ENCODE data around the gene RPIA. TPM values are rescaled to one million over a fixed set of nuclear protein-coding genes. Genes with fewer than 3 reads are reported as not detected.
A peak's percentile ranks its signal among the peaks of the same experiment; 100 is the strongest.

Gene RPIA
- total and polyA plus RNA-seq, 2 of the 4 experiments (the other 2 are of a cell fraction): 4.1 to 8.6 TPM

- TF ChIP-seq RAD21 (IDR thresholded peaks at IDR 0.05; ENCODE audit: low read length): no peak
- TF ChIP-seq RFX5 (IDR thresholded peaks at IDR 0.05; ENCODE audit: low read depth, low read length): no peak
These were observed 32.5 kb upstream of the RPIA start (continued) for GRCh38 chr2:88658881-88659537.

DNA sequence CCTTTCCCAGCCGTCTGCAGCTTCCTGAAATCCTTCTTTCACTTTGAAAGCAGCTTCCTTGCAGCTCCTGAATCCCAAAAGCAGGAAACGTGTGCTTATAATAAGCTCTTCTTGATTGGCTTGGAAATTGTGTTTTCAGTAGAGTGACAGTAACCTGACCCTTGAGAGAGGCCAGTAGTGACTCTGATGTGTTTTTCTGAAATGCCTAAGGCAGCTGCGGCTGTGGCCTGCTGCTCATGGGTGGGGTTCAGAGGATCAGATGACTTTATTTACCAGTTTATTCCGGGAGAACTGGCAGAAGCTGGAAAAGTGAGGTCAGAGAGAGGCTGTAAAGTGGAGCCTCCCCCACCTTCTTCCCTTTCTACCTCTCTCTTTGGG lies 31.9 kb upstream of the RPIA start:
- ChIA-PET POLR2A (ENCODE audit: unreplicated experiment) (no interaction called here), CTCF (interaction anchor here (0.5 to 1.9 kb wide), 4 partner anchors 10 to 79 kb away, joined by 3 to 4 read pairs (median 3); no protein-coding TSS in a partner anchor)
- H2BK15ac ChIP-seq (ENCODE audit: low read depth, low read length): 0 out of 3 replicates have a peak overlapping the region, but pooled peaks have one; percentile 8
- peak overlapping the region; percentile 66 for H2BK120ac ChIP-seq (ENCODE audit: low read depth, low read length)
- H3K9me1 ChIP-seq (ENCODE audit: insufficient read depth, low read length): no peaks in the 10 kb centered on the region; the same call in 1 of the 2 replicates
- H2AK5ac ChIP-seq (ENCODE audit: low read depth, low read length): no peak overlapping the region
- H3K18ac ChIP-seq (ENCODE audit: low read depth, low read length): peak overlapping the region; percentile 80
- H2AFZ ChIP-seq (replicated peaks; ENCODE audit: low read length, poor library complexity): peak overlapping the region; percentile 77
- intact Hi-C loops (cut with micrococcal nuclease): loop anchor here (2.0 to 5.0 kb wide), 2 partner anchors 33 to 57 kb away; partner anchors contain the start of gene EIF2AK3
- peak overlapping the region; percentile 2; the same call in 1 of the 2 replicates for H3K4me3 ChIP-seq (ENCODE audit: insufficient read depth, low read depth, low read length)
- DNase-seq (peak; percentile 71), ATAC-seq (ENCODE audit: low read depth) (peak; percentile 65)
- H3K79me1 ChIP-seq (ENCODE audit: low read depth in 1 of 2, low read length in 2 of 2): no peaks in the 10 kb centered on the region
- H3K27me3 ChIP-seq (ENCODE audit: control insufficient read depth, insufficient read depth, low read length): no peaks in the 10 kb centered on the region
- H3K4ac ChIP-seq (ENCODE audit: low read depth, low read length): peak overlapping the region; percentile 68; the same call in 1 of the 2 replicates
- no TSS peak for BruUV-seq (replicated peaks)
- peak overlapping the region; percentile 63 to 79; a peak in 3 of 4 replicates for H4K8ac ChIP-seq (ENCODE audit: low read depth in 2 of 2, low read length in 2 of 2)
- H2AK9ac ChIP-seq (replicated peaks; ENCODE audit: low read depth, low read length, poor library complexity): peak overlapping the region; percentile 33
- WGBS, 2 experiments (ENCODE audit: extremely low coverage in 2 of 2, insufficient read length in 1 of 2): 0% methylated on average over 1 of the region's 4 CpGs; no CpG with 5 or more reads in 1 of the 2 experiments
- no peaks in the 10 kb centered on the region for H3K9me3 ChIP-seq (ENCODE audit: control insufficient read depth, insufficient read depth, low read length)
- H3K14ac ChIP-seq (replicated peaks; ENCODE audit: low read depth, low read length): 0 out of 2 replicates have a peak overlapping the region, but pooled peaks have one; percentile 65
- no peak for TF ChIP-seq CEBPB (IDR thresholded peaks at IDR 0.05; ENCODE audit: low read depth, low read length)
- no peak for TF ChIP-seq CTCF (conservative IDR thresholded peaks at IDR 0.05; ENCODE audit: low read depth, low read length)
- H3K56ac ChIP-seq (ENCODE audit: extremely low read depth, insufficient read depth, low read length): 0 out of 2 replicates have a peak overlapping the region, but pooled peaks have one; percentile 13
- peak overlapping the region; percentile 82 for H3K4me2 ChIP-seq (ENCODE audit: low read depth, low read length)
- H4K5ac ChIP-seq (ENCODE audit: low read depth, low read length): peak overlapping the region; percentile 95
- peaks cover 10% of the 10 kb centered on the region for H3K4me1 ChIP-seq (ENCODE audit: control insufficient read depth, insufficient read depth, low read length)
- H3K23ac ChIP-seq (ENCODE audit: low read depth, low read length): peak overlapping the region; percentile 41; the same call in 1 of the 2 replicates
- no peaks in the 10 kb centered on the region for H3K36me3 ChIP-seq (ENCODE audit: control insufficient read depth, insufficient read depth, low read length)
- in situ Hi-C loops (cut with MboI; ENCODE audit: low sequenced_read_pairs): loop anchor here (25.0 kb wide), 2 partner anchors 472 to 597 kb away; partner anchors contain the start of genes KRCC1 and SMYD1
- H2BK5ac ChIP-seq (ENCODE audit: low read depth, low read length, poor library complexity, severe bottlenecking): peak overlapping the region; percentile 68
- H2BK20ac ChIP-seq (ENCODE audit: low read depth, low read length): peak overlapping the region; percentile 8; the same call in 1 of the 2 replicates
- H4K20me1 ChIP-seq (ENCODE audit: insufficient read depth, low read length): no peaks in the 10 kb centered on the region
- peak overlapping the region; percentile 43 for H3K9ac ChIP-seq (ENCODE audit: low read depth, low read length)
- peak overlapping the region; percentile 50; the same call in 1 of the 2 replicates for H4K91ac ChIP-seq (ENCODE audit: insufficient read depth, low read depth, low read length)
- peak overlapping the region; percentile 95; the same call in 1 of the 2 replicates for H3K27ac ChIP-seq (ENCODE audit: insufficient read depth, low read length)
- dilution Hi-C loops (cut with HindIII; ENCODE audit: low sequenced_read_pairs, unreplicated experiment): no loop called here
